Activated T-cell treated with anti-CD3 and anti-CD28 coated beads for 1 hour (primary cell): ENCODE measurements around the gene SZRD1.

ENCODE experiments used
- DNase-seq: peaks from one replicate; pipeline ENCODE4 v3.0.0-alpha.2; 2020; ENCODE audit warnings: low read depth

Gene SZRD1

GRCh38 chr1:16440131-16440469 is 73.1 kb downstream of the SZRD1 start:
- DNase-seq = no peak

DNA sequence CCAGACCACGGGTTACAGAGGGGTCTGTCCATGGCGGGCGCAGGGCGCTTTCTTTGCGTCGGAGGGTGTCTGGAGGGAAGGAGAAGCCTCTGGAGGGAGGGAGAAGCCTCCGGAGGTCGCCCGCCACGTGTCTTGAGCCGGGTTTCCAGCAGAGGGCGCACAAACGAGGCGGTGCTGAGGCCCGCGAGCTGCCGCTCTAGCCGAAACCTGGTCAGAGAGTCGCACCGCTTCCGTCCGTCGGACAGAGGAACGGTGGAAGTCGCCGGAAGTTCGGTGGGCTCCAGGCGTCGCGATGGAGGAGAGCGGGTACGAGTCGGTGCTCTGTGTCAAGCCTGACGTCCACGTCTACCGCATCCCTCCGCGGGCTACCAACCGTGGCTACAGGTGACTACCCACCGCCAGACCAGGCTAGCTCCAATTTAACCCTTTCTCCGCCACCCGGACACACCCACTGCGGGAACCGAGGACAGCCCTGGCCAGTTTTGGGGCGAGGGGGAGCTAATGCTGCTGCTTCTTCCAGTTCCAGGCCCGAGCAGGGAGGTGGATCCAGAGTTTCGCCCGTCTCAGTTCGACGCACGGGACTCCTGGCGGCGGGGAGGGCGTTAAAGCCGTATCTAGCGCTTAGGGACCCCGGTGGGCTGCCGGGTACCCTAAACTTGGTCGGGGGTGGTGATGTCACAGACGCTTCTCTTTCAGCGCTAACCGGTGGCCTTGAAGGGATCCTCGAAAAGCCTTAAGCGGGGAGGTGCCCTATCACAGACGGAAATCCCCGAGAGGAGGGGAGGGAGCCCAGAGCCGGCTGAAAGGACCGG is 73.6 kb downstream of the SZRD1 start, which contains the start of gene NECAP2:
Gene NECAP2, plus strand, starts transcription at position 255 of the 812 bp plus-strand sequence. Its CDS starts 38 bp downstream, at position 293.
- peak; percentile 95 for DNase-seq

DNA sequence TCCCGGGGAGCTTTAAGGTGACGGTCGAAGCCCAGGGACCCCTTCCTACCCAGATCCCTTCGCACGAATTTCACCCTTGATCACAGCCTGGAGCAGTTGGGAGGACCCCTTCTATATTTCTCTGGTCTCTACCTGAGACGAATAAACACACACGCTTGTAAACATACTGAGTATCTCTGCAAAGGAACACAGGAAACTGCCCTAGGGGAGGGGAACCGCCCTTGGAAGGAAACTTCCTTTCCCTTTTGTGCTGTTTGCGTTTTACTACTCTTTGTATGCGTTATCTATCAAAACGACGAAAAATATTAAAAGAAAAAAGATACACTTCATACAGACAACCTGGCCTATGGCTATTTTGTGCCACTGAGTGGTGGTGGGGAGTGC is 74.2 kb downstream of the SZRD1 start:
- DNase-seq = no peak

DNA sequence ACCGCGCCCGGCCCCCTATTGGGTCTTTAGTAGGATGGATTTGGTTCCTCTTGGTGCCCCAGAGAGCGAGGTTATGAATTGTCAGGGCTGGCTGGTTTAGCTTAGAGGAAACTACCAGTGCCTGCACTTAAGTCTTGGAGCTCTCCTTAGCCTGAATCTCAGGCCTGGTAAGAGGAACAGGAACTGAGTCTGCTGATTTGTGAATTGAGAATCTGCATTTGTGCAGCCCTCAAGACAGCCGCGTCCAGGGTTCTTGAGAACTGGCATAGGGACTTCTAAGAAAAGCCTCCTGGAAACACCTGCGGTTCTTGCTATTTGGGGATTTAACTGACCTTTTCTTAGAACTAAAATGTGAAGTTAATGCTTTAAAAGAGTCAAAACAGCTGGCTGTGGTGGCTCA is 75.2 kb downstream of the SZRD1 start:
- no peak for DNase-seq

GRCh38 chr1:16442941-16443340 is 75.9 kb downstream of the SZRD1 start:
- no peak for DNase-seq

GRCh38 chr1:16443975-16444770 is 77.1 kb downstream of the SZRD1 start:
- DNase-seq = no peak

DNA sequence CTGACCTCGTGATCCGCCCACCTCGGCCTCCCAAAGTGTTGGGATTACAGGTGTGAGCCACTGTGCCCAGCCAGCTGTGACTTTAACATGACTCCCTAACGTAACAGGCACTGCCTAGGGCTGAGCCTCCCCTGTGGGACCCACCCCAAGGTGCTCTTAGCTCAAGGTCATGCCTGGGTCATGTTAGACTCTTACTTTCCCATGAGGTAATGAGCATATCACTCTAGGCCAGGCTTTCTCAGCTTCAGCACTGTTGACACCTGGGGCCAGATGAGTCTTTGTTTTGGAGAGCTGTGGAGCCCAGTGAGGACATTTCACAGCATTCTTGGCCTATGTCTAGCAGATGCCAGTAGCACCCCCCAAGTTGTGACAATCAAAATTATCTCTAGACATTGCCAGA is 78.0 kb downstream of the SZRD1 start:
- DNase-seq = no peak

- no peak for DNase-seq
Measured at GRCh38 chr1:16446116-16446515, 79.1 kb downstream of the SZRD1 start.

DNA sequence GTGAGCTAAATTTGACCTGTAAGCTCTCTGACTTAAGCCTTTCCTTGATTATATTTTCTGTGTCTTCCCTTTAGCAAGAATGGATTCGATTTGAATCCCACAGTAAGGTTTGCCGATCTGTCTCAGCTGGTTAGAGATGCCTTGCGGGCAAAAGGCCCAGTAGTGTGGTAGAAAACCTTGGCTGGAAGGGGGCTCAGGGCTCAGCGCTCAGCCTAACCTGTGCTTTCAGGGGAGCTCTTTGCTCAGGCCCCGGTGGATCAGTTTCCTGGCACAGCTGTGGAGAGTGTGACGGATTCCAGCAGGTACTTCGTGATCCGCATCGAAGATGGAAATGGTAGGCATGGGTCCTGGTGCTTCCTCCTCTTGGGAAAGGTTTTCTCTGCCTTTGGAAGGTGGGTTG is 80.6 kb downstream of the SZRD1 start:
- DNase-seq = no peak
